IPS-15b (cell line): ENCODE data around the gene GLUD1.
A peak's percentile ranks its signal among the peaks of the same experiment; 100 is the strongest.
"Not testable (repeated sequence)": the region's sequence is repeated elsewhere in the genome, so short reads cannot be mapped to it uniquely, and the experiment has no call there.

Experiments used
- H3K27me3 ChIP-seq: one replicate; pipeline ENCODE4 v1.6.1; 2013; ENCODE audit warnings: low read length; ENCODE audit not compliant: control insufficient read depth, insufficient read depth
- H3K36me3 ChIP-seq: one replicate; pipeline ENCODE4 v1.6.1; 2013; ENCODE audit warnings: low read length; ENCODE audit not compliant: control insufficient read depth, insufficient read depth
- H3K4me1 ChIP-seq: one replicate; pipeline ENCODE4 v1.6.1; 2013; ENCODE audit warnings: mild to moderate bottlenecking, low read length; ENCODE audit not compliant: control insufficient read depth, insufficient read depth
- H3K4me3 ChIP-seq: one replicate; pipeline ENCODE4 v1.5.1; 2013; ENCODE audit warnings: low read depth, low read length
- H3K9ac ChIP-seq: one replicate; pipeline ENCODE4 v1.6.1; 2013; ENCODE audit warnings: low read depth, mild to moderate bottlenecking, low read length
- H3K9me3 ChIP-seq: one replicate; pipeline ENCODE4 v1.6.1; 2013; ENCODE audit warnings: mild to moderate bottlenecking, low read length; ENCODE audit not compliant: control insufficient read depth, insufficient read depth

GLUD1 gene

DNA sequence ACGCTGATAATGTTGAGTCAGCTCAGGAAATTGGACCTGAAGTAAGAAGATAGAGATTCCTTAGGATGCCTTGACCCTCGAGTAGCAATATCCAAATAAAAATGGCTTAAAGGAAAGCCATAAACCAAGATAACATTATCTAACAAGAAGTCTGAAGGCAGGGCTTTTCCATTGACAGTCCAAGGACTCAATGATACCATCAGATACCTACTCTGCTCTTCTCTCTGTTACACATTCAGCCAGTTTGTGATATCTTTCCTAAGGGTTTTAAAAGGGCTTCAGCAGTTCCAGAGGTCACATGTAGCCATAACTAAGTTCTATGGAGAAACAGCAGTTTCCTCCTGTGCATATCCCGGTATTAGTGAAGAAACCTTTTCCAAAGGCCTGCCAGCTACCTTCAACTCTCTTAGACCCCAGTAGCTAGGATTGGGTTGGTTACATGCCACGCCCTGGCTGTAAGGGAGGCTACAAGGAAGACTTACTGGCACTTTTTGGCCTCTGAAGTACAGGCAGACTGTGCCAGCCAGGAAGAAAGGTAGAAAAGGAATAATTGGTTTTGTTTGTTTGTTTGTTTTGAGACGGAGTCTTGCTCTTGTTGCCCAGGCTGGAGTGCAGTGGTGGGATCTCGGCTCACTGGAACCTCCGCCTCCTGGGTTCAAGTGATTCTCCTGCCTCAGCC is 10.9 kb upstream of the GLUD1 start:
- Histone ChIP-seq H3K27me3 (no peaks in the 10 kb centered on the region), H3K9me3 (no peaks in the 10 kb centered on the region), H3K4me3 (no peak overlapping the region), H3K36me3 (peaks cover 4% of the 10 kb centered on the region), H3K4me1 (no peaks in the 10 kb centered on the region), H3K9ac (no peak overlapping the region)

DNA sequence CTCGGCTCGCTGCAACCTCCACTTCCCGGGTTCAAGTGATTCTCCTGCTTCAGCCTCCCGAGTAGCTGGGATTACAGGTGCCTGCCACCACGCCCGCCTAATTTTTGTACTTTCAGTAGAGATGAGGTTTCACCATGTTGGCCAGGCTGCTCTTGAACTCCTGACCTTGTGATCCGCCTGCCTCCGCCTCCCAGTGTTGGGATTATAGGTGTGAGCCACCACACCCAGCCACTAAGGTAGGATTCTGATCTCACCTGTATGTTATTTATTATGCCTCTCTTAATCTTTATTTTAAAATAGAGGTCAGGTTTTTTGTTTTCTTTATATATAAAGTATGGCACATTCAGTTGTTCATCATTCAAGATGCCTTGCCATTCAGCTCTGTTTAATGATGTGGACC is 10.1 kb upstream of the GLUD1 start:
- H3K9me3 ChIP-seq, H3K4me3 ChIP-seq, H3K27me3 ChIP-seq, H3K36me3 ChIP-seq, H3K4me1 ChIP-seq, H3K9ac ChIP-seq: not testable (repeated sequence)

DNA sequence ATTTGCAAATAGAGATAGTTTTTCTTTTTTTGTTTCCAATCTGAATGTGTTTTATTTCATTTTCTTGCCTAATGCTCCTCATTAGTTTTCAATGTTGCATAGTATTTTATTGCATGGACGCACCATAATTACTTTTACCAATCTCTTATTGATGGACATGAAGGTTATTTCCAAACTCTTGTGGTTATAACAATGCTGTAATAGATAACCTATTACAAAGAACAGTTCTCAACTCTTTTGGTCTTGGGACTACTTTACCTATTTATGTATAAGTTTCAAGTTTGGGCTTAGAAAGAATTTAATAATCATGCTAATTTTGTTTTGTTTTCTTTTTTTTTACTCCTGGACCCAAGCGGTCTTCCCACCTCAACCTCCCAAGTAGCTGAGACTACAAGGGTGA is 7.4 kb upstream of the GLUD1 start:
- no peaks in the 10 kb centered on the region for H3K36me3 ChIP-seq
- H3K27me3 ChIP-seq: no peaks in the 10 kb centered on the region
- no peaks in the 10 kb centered on the region for H3K9me3 ChIP-seq
- no peak overlapping the region for H3K4me3 ChIP-seq
- no peaks in the 10 kb centered on the region for H3K4me1 ChIP-seq
- H3K9ac ChIP-seq: no peak overlapping the region

DNA sequence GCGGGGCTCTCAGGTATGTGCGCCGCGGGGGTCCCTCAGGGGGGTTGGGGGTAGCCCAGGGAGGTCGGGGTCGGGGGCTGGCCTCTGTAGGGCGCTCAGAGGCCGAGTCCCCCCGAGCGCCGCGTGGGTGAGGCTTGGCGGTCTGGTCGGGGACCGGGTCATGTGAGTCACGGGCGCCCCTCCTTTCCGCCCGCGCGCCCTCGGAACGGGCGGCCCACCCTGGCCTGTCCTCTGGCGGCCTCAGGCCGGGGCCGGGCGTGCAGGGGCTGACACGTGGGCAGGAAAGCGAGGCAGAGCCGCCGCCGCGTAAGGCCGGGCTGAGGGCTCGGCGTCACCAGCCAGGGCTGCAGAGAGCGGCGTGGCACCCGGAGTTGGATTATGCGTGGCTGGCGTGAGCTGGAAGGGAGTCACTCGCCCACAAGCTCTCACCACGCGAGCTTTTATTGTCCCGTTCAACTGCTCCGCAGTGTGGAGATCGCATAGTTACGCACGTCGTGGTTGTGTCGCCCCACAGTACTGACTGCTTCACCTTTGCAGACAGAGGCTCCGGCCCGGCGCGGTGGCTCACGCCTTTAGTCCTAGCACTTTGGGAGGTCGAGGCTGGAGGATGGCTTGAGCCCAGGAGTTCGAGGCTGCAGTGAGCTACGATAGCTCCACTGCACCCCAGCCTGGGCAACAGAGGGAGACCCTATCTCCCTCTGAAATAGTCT is 748 bp upstream of the GLUD1 start:
- H3K9me3 ChIP-seq: no peaks in the 10 kb centered on the region
- no peaks in the 10 kb centered on the region for H3K27me3 ChIP-seq
- peak overlapping the region; percentile 73 for H3K4me3 ChIP-seq
- peaks cover 2% of the 10 kb centered on the region for H3K36me3 ChIP-seq
- H3K9ac ChIP-seq: peak overlapping the region; percentile 79
- H3K4me1 ChIP-seq: peaks cover 17% of the 10 kb centered on the region

DNA sequence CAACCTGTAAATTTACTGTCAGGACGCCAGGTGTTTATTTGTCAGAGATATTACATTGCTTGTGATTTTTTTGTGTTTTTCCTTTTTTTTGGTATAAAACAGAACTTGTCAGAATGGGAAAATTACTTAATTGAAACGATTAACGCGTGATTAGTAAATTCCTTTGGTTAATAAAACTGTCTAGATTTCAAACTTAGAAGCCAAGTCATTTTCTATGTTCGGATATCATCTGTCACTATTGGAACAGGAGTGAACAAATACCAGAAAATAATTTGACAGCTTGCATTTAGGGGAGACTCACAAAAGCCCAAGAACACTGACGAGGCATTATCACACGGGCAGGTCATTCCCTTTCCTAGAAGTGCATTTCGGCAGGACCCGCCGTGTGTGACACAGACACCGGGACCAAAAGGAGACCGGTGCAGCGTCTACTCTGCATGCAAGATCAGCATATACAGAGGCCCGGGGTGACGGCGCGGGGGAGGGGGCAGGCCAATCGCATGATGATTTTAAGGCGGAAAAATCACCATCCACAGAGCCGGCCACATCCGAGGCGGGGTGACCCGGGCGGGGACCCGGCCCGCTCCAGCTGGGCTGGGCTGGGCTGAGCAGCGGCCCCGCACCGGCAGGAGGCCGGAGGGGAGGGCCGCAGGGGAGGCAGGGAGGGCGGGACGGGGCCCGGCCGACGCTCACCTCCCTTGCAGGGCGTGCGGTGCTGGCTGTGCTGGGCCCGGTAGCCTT is 841 bp downstream of the GLUD1 start:
- no peaks in the 10 kb centered on the region for H3K27me3 ChIP-seq
- H3K36me3 ChIP-seq: peaks cover 2% of the 10 kb centered on the region
- peak overlapping the region; percentile 89 for H3K4me3 ChIP-seq
- H3K9ac ChIP-seq: peak overlapping the region; percentile 65
- peaks cover 18% of the 10 kb centered on the region for H3K4me1 ChIP-seq
- H3K9me3 ChIP-seq: no peaks in the 10 kb centered on the region

DNA sequence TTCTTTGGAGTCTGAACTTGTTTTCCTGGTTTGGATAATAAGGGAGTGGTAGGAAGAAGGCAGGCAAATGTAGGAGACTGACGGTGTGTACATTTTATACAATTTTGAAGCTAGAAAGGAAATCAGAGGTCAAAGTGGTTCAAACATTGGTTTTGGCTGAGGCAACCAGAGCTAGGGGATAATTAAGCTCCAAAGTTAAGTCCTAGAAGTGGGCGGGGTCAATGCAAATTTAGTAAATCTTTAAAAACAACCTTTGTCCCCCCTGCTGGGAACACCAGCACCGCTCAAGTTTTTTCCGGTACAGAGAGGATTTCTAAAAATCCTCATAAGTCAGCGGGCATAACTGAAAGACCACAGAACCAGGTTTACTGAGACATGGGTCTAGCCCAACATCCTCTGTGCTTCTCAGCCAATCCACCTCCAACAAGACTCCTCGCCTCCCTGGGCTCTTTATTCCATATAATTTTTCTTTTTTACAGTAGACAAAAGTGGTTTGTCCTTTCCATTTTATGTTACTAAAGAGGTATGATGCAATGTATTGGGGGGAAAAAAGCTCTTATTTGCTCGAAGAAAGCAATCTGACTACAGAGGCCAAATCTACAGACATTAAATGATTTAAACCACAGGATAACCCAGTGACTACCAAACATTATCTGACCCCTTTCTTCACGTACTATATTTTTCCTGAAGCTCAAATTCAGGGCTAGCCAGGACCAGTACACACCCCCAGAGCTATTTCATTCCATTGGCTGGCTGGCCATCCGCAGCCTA is 1.6 kb downstream of the GLUD1 start:
- Histone ChIP-seq H3K9ac (peak overlapping the region; percentile 42), H3K36me3 (peaks cover 2% of the 10 kb centered on the region), H3K4me1 (peaks cover 18% of the 10 kb centered on the region), H3K9me3 (no peaks in the 10 kb centered on the region), H3K27me3 (no peaks in the 10 kb centered on the region), H3K4me3 (peak overlapping the region; percentile 89)

DNA sequence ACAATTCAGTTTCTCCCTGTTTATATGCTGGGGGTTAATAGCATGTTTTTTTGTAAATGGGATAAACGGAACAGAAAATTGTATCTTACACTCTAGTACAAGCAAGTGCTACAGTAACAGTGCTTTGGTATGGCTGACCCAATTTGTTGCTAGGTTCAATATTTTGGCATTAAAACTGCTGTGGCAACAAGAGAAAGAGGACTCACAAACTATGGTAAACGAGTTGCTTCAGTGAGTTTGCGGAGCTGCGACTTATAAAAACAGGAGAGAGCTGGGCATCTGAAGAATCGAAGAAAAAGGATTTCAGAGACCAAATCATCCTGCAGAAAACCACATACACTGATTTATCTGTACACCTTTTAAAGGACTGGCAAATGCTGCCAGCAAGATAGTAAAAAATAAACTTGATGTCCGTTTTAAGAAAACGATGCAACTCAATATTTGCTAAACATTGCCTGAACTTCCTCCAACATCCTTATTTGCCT is 2.2 kb downstream of the GLUD1 start:
- Histone ChIP-seq H3K9me3 (no peaks in the 10 kb centered on the region), H3K9ac (peak overlapping the region; percentile 42), H3K27me3 (no peaks in the 10 kb centered on the region), H3K4me3 (peak overlapping the region; percentile 89), H3K36me3 (peaks cover 2% of the 10 kb centered on the region), H3K4me1 (peaks cover 18% of the 10 kb centered on the region)

DNA sequence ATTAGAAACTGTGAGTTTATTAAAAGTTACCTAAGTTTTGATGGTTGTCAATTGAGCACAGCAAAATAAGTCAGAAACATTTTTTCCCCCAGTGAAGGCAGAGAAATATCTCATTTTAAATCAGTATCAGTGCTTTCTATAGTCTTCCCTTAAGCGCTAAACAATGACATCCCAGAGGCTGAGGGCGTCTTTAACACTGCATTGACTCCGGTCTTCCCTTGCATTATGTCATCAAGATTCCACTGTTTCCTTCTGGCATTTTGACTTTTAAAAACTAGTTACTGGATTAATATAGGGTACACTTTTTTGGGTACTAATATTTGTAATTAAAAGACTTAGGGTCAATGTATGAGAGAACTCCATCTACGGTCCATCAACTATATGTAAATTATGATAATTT is 3.9 kb downstream of the GLUD1 start:
- no peaks in the 10 kb centered on the region for H3K9me3 ChIP-seq
- peaks cover 6% of the 10 kb centered on the region for H3K36me3 ChIP-seq
- peaks cover 18% of the 10 kb centered on the region for H3K4me1 ChIP-seq
- H3K9ac ChIP-seq: no peak overlapping the region
- H3K4me3 ChIP-seq: no peak overlapping the region
- no peaks in the 10 kb centered on the region for H3K27me3 ChIP-seq

DNA sequence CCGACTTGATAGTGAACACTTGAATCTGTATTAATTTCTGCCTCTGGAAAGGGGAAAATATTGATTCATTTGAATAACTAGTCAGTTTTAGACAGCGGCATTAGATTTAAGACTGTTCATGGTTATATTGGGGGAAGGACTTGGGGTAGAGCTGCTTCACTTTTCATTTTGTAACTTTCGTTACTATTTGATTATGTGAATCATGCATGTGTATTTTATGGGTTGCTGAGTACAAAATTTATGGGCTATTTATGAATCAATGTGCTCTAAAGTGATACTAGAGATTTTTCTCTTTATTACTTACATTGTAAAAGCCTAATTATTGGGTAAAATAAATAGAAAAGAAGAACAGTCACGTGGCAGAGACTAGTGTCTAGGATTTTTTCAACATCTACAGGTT is 4.9 kb downstream of the GLUD1 start:
- no peak overlapping the region for H3K9ac ChIP-seq
- H3K9me3 ChIP-seq: no peaks in the 10 kb centered on the region
- peaks cover 18% of the 10 kb centered on the region for H3K4me1 ChIP-seq
- peaks cover 6% of the 10 kb centered on the region for H3K36me3 ChIP-seq
- H3K27me3 ChIP-seq: no peaks in the 10 kb centered on the region
- H3K4me3 ChIP-seq: no peak overlapping the region

DNA sequence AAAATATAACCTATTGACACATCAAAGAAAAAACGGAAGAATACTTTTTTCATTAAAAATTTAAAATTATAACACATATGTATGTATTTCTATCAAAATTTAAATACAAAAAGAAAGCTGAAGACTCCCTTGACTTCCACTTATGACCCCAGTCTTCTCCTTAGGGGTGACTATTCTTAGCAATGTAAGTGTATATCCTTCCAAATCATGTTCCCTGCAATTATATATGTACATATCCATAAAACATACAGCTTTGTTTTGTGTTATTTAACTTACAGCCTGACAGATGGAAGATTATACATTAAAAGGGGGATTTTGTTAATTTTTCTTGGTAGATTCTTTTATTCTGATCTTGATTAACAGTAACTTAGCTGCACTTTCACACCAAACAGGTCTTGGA is 9.1 kb downstream of the GLUD1 start:
- H3K9ac ChIP-seq: no peak overlapping the region
- peaks cover 2% of the 10 kb centered on the region for H3K4me1 ChIP-seq
- H3K9me3 ChIP-seq: no peaks in the 10 kb centered on the region
- H3K36me3 ChIP-seq: peaks cover 4% of the 10 kb centered on the region
- H3K27me3 ChIP-seq: no peaks in the 10 kb centered on the region
- no peak overlapping the region for H3K4me3 ChIP-seq

DNA sequence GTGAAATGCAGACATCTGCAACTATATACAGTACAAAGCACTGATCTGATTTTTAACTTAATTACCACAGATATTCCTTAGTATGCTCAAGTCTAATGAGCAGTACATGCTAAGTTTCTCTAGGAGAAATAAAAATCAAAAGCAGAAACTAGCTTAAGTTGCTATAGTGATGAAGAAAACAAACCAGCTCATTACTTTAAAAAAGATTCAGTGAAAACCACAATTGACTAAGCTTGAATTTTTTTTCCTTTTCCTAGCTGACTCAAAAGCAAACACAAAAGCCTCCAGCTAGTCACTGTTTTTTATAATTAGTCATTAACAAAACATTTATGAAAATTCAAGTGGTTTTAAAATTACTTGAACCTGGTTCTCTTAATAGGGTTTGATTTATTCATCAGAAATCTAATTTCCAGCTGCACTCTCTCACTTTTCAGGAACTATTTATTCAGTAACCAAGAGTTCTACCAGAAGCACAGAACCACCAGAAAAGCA is 10.3 kb downstream of the GLUD1 start:
- not testable (repeated sequence) for H3K9me3 ChIP-seq, H3K27me3 ChIP-seq, H3K4me1 ChIP-seq, H3K9ac ChIP-seq, H3K4me3 ChIP-seq, H3K36me3 ChIP-seq
